Measurements from ENCODE around the gene CEACAM21. TPM values are rescaled to one million over a fixed set of nuclear protein-coding genes. Genes with fewer than 3 reads are reported as not detected.

Gene CEACAM21
- total RNA-seq, 1 experiment from 2014 or later: not detected

DNA sequence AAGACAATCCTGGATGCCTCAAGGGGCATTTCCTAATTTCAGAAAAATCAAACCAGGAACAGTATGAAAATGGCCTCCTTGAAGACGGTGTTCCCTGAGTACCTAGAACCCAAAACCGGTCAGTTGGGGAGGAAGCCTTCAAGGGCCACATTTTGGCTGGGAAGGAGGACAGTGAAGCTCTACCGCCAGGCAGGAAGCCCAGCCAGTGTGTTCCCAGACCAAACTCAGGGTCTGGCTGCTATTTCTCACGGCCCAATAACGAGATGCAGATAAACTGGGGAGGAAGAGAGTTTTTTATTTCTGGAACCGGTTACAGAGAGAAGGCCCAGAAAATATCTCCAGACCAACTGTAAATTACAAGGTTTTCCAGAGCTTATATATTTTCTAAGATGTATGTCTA, 24.3 kb upstream of the CEACAM21 start:
- H2AFZ ChIP-seq (ENCODE audit: low read length): no peak overlapping the region

DNA sequence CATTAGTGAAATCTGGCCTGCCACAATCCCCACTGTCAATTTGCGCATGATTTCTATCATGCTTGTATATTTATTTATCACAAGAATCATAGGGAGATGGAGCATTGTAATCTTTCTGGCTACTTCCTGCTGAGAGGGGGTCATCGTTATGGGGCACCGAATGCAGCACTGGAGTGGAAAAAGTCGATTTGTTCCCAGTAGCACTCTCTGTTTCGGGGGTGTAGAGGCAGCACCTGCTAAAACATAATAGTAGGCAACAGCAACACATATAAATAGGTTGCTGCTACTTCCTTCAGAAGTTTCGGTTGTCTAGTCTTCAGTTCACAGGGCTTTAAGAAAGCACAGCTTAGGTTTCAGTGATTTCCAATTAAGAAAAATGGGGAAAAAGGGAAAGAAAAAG, 23.4 kb upstream of the CEACAM21 start:
- Histone ChIP-seq H2AFZ (ENCODE audit: low read length) (no peak overlapping the region), H3K27me3 (ENCODE audit: low read length) (no peaks in the 10 kb centered on the region), H3K4me2 (ENCODE audit: low read depth, low read length, poor library complexity, severe bottlenecking) (no peak overlapping the region), H3K36me3 (ENCODE audit: insufficient read depth, low read length) (no peaks in the 10 kb centered on the region), H3K79me2 (ENCODE audit: low read length) (no peaks in the 10 kb centered on the region), H3K27ac (ENCODE audit: low read length) (no peak overlapping the region), H4K20me1 (ENCODE audit: insufficient read depth, low read depth, low read length) (no peaks in the 10 kb centered on the region), H3K4me3 (ENCODE audit: low read length) (no peak overlapping the region), H3K4me1 (ENCODE audit: low read length) (peaks cover 11% of the 10 kb centered on the region; the same call in 1 of the 2 replicates), H3K9me2 (replicated peaks; ENCODE audit: insufficient read depth, low read length) (no peaks in the 10 kb centered on the region), H3K9me3 (ENCODE audit: low read length) (no peaks in the 10 kb centered on the region), H3K9ac (ENCODE audit: low read length) (no peak overlapping the region)
- no peak for DNase-seq

More for the DNA sequence above, 24.3 kb upstream of the CEACAM21 start:
- no peak overlapping the region for H3K4me2 ChIP-seq (ENCODE audit: low read depth, low read length, poor library complexity, severe bottlenecking)
- no peaks in the 10 kb centered on the region for H4K20me1 ChIP-seq (ENCODE audit: insufficient read depth, low read depth, low read length)
- H3K79me2 ChIP-seq (ENCODE audit: low read length): no peaks in the 10 kb centered on the region
- H3K4me1 ChIP-seq (ENCODE audit: low read length): peaks cover 11% of the 10 kb centered on the region; the same call in 1 of the 2 replicates
- no peaks in the 10 kb centered on the region for H3K36me3 ChIP-seq (ENCODE audit: insufficient read depth, low read length)
- H3K9me3 ChIP-seq (ENCODE audit: low read length): no peaks in the 10 kb centered on the region
- H3K27me3 ChIP-seq (ENCODE audit: low read length): no peaks in the 10 kb centered on the region
- DNase-seq: no peak
- no peak overlapping the region for H3K27ac ChIP-seq (ENCODE audit: low read length)
- H3K9ac ChIP-seq (ENCODE audit: low read length): no peak overlapping the region
- H3K9me2 ChIP-seq (replicated peaks; ENCODE audit: insufficient read depth, low read length): no peaks in the 10 kb centered on the region
- no peak overlapping the region for H3K4me3 ChIP-seq (ENCODE audit: low read length)

- Histone ChIP-seq H3K9ac (ENCODE audit: low read length) (no peak overlapping the region), H3K4me3 (ENCODE audit: low read length) (no peak overlapping the region), H3K36me3 (ENCODE audit: insufficient read depth, low read length) (no peaks in the 10 kb centered on the region), H3K27ac (ENCODE audit: low read length) (no peak overlapping the region), H3K4me2 (ENCODE audit: low read depth, low read length, poor library complexity, severe bottlenecking) (no peak overlapping the region), H3K79me2 (ENCODE audit: low read length) (no peaks in the 10 kb centered on the region), H3K27me3 (ENCODE audit: low read length) (no peaks in the 10 kb centered on the region), H4K20me1 (ENCODE audit: insufficient read depth, low read depth, low read length) (no peaks in the 10 kb centered on the region), H3K4me1 (ENCODE audit: low read length) (peaks cover 10% of the 10 kb centered on the region; the same call in 1 of the 2 replicates), H3K9me3 (ENCODE audit: low read length) (no peaks in the 10 kb centered on the region), H2AFZ (ENCODE audit: low read length) (no peak overlapping the region), H3K9me2 (replicated peaks; ENCODE audit: insufficient read depth, low read length) (no peaks in the 10 kb centered on the region)
- DNase-seq: no peak
Observed at GRCh38 chr19:41553804-41554203, 22.2 kb upstream of the CEACAM21 start.

GRCh38 chr19:41554907-41555306, 21.1 kb upstream of the CEACAM21 start:
- Histone ChIP-seq H3K9ac (ENCODE audit: low read length) (no peak overlapping the region), H3K4me3 (ENCODE audit: low read length) (no peak overlapping the region), H3K36me3 (ENCODE audit: insufficient read depth, low read length) (no peaks in the 10 kb centered on the region), H4K20me1 (ENCODE audit: insufficient read depth, low read depth, low read length) (no peaks in the 10 kb centered on the region), H3K79me2 (ENCODE audit: low read length) (no peaks in the 10 kb centered on the region), H3K9me2 (replicated peaks; ENCODE audit: insufficient read depth, low read length) (no peaks in the 10 kb centered on the region), H3K27ac (ENCODE audit: low read length) (no peak overlapping the region), H3K4me2 (ENCODE audit: low read depth, low read length, poor library complexity, severe bottlenecking) (no peak overlapping the region), H3K4me1 (ENCODE audit: low read length) (0 out of 2 replicates have a peak, but pooled peaks cover 6% of the 10 kb centered on the region), H3K9me3 (ENCODE audit: low read length) (no peaks in the 10 kb centered on the region), H2AFZ (ENCODE audit: low read length) (no peak overlapping the region), H3K27me3 (ENCODE audit: low read length) (no peaks in the 10 kb centered on the region)
- no peak for DNase-seq

DNA sequence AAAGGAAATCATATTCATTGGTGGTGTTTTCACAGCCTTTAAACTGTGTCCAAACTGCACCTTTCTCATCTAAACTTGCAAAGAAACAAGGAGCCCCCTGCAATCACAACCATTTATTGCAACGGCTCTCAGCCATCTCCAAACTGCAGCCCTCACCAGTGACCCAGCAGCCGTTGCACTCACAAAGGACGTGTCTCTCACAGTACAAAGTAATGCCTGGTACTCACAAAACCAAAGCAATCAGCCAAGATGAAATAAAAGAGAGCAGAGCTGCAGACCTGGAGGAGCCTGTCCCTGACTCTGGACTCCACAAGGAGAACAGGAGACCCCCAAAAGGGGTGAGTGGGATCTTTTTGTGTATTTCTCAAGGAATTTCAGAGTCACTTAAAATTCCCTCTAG, 20.2 kb upstream of the CEACAM21 start:
- Histone ChIP-seq H4K20me1 (ENCODE audit: insufficient read depth, low read depth, low read length) (no peaks in the 10 kb centered on the region), H3K36me3 (ENCODE audit: insufficient read depth, low read length) (no peaks in the 10 kb centered on the region), H3K9ac (ENCODE audit: low read length) (no peak overlapping the region), H3K9me3 (ENCODE audit: low read length) (no peaks in the 10 kb centered on the region), H3K4me3 (ENCODE audit: low read length) (no peak overlapping the region), H3K4me1 (ENCODE audit: low read length) (0 out of 2 replicates have a peak, but pooled peaks cover 6% of the 10 kb centered on the region), H3K9me2 (replicated peaks; ENCODE audit: insufficient read depth, low read length) (no peaks in the 10 kb centered on the region), H3K79me2 (ENCODE audit: low read length) (no peaks in the 10 kb centered on the region), H3K27ac (ENCODE audit: low read length) (no peak overlapping the region), H3K4me2 (ENCODE audit: low read depth, low read length, poor library complexity, severe bottlenecking) (no peak overlapping the region), H2AFZ (ENCODE audit: low read length) (no peak overlapping the region), H3K27me3 (ENCODE audit: low read length) (no peaks in the 10 kb centered on the region)
- no peak for DNase-seq

DNA sequence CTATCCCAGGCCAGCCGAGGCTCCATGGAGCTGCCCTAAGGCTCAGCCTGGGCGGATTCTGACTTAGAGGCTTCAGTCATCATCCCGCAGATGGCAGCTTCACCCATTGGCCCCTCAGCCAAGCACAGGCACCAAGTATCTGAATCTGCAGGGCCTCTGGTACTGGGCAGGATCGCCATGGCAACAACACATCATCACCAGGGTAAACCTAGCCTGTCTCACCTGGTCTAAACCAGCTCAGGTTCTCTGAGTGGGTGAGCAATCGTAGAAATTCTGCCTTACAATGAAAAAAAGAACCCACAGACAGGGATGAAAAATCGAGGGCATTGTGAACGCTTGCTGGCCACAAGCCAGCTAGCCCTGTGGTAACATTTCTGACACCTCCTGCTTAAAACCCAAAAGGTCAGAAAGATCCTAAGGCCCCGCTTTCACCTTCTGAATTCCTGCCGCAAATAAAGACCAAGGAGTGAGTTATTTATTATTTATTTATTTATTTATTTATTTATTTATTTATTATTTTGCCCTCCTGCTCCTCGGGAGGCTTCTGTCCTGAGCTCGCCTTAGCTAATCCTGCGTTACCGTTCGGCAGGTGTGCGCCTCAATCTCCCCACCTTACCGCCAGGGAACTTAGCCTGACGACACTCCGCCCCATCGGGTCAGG, 12.0 kb upstream of the CEACAM21 start:
- Histone ChIP-seq H3K27me3 (ENCODE audit: low read length) (no peaks in the 10 kb centered on the region), H3K4me2 (ENCODE audit: low read depth, low read length, poor library complexity, severe bottlenecking) (no peak overlapping the region), H3K9ac (ENCODE audit: low read length) (no peak overlapping the region), H4K20me1 (ENCODE audit: insufficient read depth, low read depth, low read length) (no peaks in the 10 kb centered on the region), H3K36me3 (ENCODE audit: insufficient read depth, low read length) (no peaks in the 10 kb centered on the region), H3K4me3 (ENCODE audit: low read length) (no peak overlapping the region), H3K9me3 (ENCODE audit: low read length) (no peaks in the 10 kb centered on the region), H3K4me1 (ENCODE audit: low read length) (0 out of 2 replicates have a peak, but pooled peaks cover 6% of the 10 kb centered on the region), H3K27ac (ENCODE audit: low read length) (no peak overlapping the region), H3K79me2 (ENCODE audit: low read length) (no peaks in the 10 kb centered on the region), H3K9me2 (replicated peaks; ENCODE audit: insufficient read depth, low read length) (no peaks in the 10 kb centered on the region), H2AFZ (ENCODE audit: low read length) (no peak overlapping the region)
- no peak for DNase-seq

GRCh38 chr19:41564515-41565378, 11.2 kb upstream of the CEACAM21 start:
- Histone ChIP-seq H2AFZ (ENCODE audit: low read length) (no peak overlapping the region), H3K4me2 (ENCODE audit: low read depth, low read length, poor library complexity, severe bottlenecking) (no peak overlapping the region), H4K20me1 (ENCODE audit: insufficient read depth, low read depth, low read length) (no peaks in the 10 kb centered on the region), H3K79me2 (ENCODE audit: low read length) (no peaks in the 10 kb centered on the region), H3K36me3 (ENCODE audit: insufficient read depth, low read length) (no peaks in the 10 kb centered on the region), H3K9me3 (ENCODE audit: low read length) (no peaks in the 10 kb centered on the region), H3K9me2 (replicated peaks; ENCODE audit: insufficient read depth, low read length) (no peaks in the 10 kb centered on the region), H3K9ac (ENCODE audit: low read length) (no peak overlapping the region), H3K27ac (ENCODE audit: low read length) (no peak overlapping the region), H3K27me3 (ENCODE audit: low read length) (no peaks in the 10 kb centered on the region), H3K4me3 (ENCODE audit: low read length) (no peak overlapping the region), H3K4me1 (ENCODE audit: low read length) (0 out of 2 replicates have a peak, but pooled peaks cover 6% of the 10 kb centered on the region)
- no peak for DNase-seq

DNA sequence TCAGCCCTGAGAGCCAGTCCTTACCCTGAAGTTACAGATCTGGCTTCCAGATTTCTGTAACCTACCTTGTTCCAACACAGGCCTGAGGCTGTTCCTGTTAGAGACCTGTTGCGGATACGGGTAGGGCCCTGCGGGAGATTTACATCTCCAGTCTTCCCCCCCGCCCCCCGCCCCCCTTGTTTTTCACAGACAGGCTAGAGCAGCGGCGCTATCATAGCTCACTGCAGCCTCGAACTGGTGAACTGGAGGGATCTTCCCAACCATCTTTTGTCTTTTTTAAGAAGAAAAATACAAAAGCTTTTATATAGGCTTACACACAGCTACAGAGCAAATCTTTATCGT, 10.6 kb upstream of the CEACAM21 start:
- Histone ChIP-seq H2AFZ (ENCODE audit: low read length) (no peak overlapping the region), H3K79me2 (ENCODE audit: low read length) (no peaks in the 10 kb centered on the region), H3K36me3 (ENCODE audit: insufficient read depth, low read length) (no peaks in the 10 kb centered on the region), H3K4me1 (ENCODE audit: low read length) (0 out of 2 replicates have a peak, but pooled peaks cover 6% of the 10 kb centered on the region), H3K9ac (ENCODE audit: low read length) (no peak overlapping the region), H4K20me1 (ENCODE audit: insufficient read depth, low read depth, low read length) (no peaks in the 10 kb centered on the region), H3K27ac (ENCODE audit: low read length) (no peak overlapping the region), H3K4me2 (ENCODE audit: low read depth, low read length, poor library complexity, severe bottlenecking) (no peak overlapping the region), H3K9me3 (ENCODE audit: low read length) (no peaks in the 10 kb centered on the region), H3K4me3 (ENCODE audit: low read length) (no peak overlapping the region), H3K9me2 (replicated peaks; ENCODE audit: insufficient read depth, low read length) (no peaks in the 10 kb centered on the region), H3K27me3 (ENCODE audit: low read length) (no peaks in the 10 kb centered on the region)
- DNase-seq: no peak

Measured in Karpas-422 (cell line).